B cell (primary cell): Measurements from ENCODE around the gene NKX6-1.

Source experiments
- EZH2 ChIP-seq: IDR thresholded peaks from 2 replicates; pipeline ENCODE4 v1.6.1; 2012; ENCODE audit warnings: borderline replicate concordance, low read depth, mild to moderate bottlenecking, moderate library complexity, low read length; ENCODE audit not compliant: insufficient read depth, poor library complexity, severe bottlenecking
- TF ChIP-seq, protein P1 (sequence below): fragments of 200-600 bp; IDR thresholded peaks from one replicate; pipeline ENCODE4 v1.8.0; 2022; ENCODE audit warnings: antibody characterized with exemption, mild to moderate bottlenecking

DNA sequence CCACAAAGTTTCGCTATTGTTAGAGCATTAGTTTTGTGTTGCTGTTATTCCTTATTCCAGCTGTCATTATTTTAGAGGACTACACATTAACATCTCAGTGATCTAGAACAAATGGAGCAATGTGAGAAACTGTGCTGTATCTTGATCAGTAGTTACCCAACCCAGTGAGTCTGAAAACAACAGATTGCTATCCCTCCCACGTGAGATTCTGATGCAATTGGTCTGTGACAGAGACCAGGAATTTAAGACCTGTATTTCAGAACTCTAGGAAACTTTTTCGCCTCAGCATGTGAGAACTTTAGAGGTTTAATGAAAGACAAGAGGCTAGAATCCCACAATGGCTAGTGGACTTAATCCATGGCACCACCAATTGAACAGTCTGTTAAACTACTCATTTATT is 48.1 kb upstream of the NKX6-1 start:
- TF ChIP-seq, protein P1, sequence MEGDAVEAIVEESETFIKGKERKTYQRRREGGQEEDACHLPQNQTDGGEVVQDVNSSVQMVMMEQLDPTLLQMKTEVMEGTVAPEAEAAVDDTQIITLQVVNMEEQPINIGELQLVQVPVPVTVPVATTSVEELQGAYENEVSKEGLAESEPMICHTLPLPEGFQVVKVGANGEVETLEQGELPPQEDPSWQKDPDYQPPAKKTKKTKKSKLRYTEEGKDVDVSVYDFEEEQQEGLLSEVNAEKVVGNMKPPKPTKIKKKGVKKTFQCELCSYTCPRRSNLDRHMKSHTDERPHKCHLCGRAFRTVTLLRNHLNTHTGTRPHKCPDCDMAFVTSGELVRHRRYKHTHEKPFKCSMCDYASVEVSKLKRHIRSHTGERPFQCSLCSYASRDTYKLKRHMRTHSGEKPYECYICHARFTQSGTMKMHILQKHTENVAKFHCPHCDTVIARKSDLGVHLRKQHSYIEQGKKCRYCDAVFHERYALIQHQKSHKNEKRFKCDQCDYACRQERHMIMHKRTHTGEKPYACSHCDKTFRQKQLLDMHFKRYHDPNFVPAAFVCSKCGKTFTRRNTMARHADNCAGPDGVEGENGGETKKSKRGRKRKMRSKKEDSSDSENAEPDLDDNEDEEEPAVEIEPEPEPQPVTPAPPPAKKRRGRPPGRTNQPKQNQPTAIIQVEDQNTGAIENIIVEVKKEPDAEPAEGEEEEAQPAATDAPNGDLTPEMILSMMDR: no peak
- no peak for TF ChIP-seq EZH2
